Tibial nerve (tissue), 4 donors: ENCODE data around the gene SSH3.
"Not testable (repeated sequence)": the region's sequence is repeated elsewhere in the genome, so short reads cannot be mapped to it uniquely, and the experiment has no call there.

ENCODE experiments used
- EP300 ChIP-seq, 2 donors: sonication (generic); formaldehyde crosslinking; IDR thresholded peaks; one replicate each; pipeline ENCODE4 v1.6.1; 2017; ENCODE audit warnings: antibody characterized with exemption in 2 of 2, mild to moderate bottlenecking in 1 of 2
- TF ChIP-seq, protein P1 (sequence below), 5 experiments: fragments of 200-600 bp in 3 of 5; fragments of 450-650 bp in 2 of 5; sonication (generic) in 3 of 5; IDR thresholded peaks; one replicate each; pipeline ENCODE4 v1.5.1; 2016 to 2019; ENCODE audit warnings: antibody characterized with exemption in 5 of 5, mild to moderate bottlenecking in 3 of 5, moderate library complexity in 2 of 5

DNA sequence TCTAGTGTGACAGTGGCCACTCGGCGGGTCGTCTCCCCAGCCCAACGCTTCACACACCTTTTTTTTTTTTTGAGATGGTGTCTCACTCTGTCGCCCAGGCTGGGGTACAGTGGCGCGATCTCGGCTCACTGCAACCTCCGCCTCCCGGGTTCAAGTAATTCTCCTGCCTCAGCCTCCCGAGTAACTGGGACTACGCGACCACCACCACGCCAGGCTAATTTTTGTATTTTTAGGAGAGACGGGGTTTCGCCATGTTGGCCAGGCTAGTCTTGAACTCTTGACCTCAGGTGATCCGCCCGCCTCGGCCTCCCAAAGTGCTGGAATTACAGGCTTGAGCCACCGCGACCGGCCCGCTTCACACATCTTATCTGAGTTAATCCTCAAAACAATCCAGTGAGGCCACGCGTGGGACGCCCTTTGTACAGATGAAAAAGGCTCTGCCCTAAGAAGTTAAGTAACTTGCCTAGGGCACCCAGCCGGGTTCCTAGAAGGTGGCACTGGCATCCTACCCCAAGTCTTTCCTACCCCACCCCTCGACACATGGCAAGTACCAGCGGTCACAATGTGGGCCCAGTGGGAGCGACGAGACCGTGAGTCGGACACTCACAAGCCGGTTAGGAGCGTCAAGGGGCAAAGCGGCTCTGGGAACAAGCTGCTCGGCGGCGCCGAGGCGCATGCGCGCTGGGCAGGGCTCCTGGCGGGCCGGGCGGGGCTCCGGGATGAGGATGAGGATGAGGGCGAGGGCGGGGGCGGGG, 42.3 kb upstream of the SSH3 start:
- TF ChIP-seq, protein P1, sequence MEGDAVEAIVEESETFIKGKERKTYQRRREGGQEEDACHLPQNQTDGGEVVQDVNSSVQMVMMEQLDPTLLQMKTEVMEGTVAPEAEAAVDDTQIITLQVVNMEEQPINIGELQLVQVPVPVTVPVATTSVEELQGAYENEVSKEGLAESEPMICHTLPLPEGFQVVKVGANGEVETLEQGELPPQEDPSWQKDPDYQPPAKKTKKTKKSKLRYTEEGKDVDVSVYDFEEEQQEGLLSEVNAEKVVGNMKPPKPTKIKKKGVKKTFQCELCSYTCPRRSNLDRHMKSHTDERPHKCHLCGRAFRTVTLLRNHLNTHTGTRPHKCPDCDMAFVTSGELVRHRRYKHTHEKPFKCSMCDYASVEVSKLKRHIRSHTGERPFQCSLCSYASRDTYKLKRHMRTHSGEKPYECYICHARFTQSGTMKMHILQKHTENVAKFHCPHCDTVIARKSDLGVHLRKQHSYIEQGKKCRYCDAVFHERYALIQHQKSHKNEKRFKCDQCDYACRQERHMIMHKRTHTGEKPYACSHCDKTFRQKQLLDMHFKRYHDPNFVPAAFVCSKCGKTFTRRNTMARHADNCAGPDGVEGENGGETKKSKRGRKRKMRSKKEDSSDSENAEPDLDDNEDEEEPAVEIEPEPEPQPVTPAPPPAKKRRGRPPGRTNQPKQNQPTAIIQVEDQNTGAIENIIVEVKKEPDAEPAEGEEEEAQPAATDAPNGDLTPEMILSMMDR (IDR thresholded peaks at IDR 0.05): not testable (repeated sequence)
- TF ChIP-seq EP300 (IDR thresholded peaks at IDR 0.05): not testable (repeated sequence)
